Heart left ventricle (tissue), 13 donors: ENCODE measurements around the gene PTN.

Experiments used
- POLR2A ChIP-seq, 2 donors: fragments of 450-650 bp; IDR thresholded peaks; one replicate each; pipeline ENCODE4 v1.6.1; 2017; ENCODE audit warnings: antibody characterized with exemption in 2 of 2, mild to moderate bottlenecking in 2 of 2, moderate library complexity in 2 of 2
- TF ChIP-seq, protein P1 (sequence below), 12 donors: fragments of 200-600 bp; sonication (generic) in 4 of 12; IDR thresholded peaks; one replicate each; pipeline versions ENCODE4 v1.5.0 to v1.8.0; 2018 to 2022; ENCODE audit warnings: antibody characterized with exemption in 12 of 12, mild to moderate bottlenecking in 5 of 12
- donor health status: ischemic (EF 13 %, LVEDD 7.1; RV severe dilation, severe dysfunction).
- donor health status: DM: no; HTN: yes; CAD: no.
- donor health status: DM: no; HTN: no; CAD: no.
- donor health status: ischemic (EF 25% LVEDD 6.9; RV normal size, moderate dysfunction).
- donor health status: ischemic (EF 25% LVEDD 5.7; RV mildly dilated, moderate dysfunction).
- donor health status: ischemic (EF 35%, LVEDD 5.7; RV mildly dilated, moderate dysfunction).
- donor health status: nonischemic (EF 11% LVEDD 7.7; RV severe dilation, severe dysfunction).
- donor health status: DM: yes; HTN: yes; CAD: no.
- donor health status: PGD.
- donor health status: ischemic (EF 29% LVEDD 5.4; RV normal size, mild dysfunction).
- donor health status: nonischemic (EF 23%, LVEDD 6.1; RV moderate dilation, normal function).

DNA sequence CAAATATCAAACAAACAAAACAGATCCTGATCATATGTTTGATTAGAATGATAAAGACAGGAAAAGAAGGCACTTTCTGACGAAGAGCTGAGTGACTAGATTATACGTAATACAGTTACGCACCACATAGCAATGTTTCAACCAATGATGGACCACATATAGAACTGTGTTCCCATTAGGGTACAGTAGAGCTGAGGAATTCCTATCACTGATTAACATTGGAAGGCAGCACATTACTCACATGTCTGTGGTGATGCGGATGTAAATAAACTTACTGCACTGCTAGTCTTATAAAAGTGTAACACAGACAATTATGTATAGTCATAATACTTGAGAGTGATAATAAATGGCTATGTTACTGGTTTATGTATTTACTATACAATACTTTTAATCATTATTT lies 98.3 kb downstream of the PTN start:
- TF ChIP-seq, protein P1, sequence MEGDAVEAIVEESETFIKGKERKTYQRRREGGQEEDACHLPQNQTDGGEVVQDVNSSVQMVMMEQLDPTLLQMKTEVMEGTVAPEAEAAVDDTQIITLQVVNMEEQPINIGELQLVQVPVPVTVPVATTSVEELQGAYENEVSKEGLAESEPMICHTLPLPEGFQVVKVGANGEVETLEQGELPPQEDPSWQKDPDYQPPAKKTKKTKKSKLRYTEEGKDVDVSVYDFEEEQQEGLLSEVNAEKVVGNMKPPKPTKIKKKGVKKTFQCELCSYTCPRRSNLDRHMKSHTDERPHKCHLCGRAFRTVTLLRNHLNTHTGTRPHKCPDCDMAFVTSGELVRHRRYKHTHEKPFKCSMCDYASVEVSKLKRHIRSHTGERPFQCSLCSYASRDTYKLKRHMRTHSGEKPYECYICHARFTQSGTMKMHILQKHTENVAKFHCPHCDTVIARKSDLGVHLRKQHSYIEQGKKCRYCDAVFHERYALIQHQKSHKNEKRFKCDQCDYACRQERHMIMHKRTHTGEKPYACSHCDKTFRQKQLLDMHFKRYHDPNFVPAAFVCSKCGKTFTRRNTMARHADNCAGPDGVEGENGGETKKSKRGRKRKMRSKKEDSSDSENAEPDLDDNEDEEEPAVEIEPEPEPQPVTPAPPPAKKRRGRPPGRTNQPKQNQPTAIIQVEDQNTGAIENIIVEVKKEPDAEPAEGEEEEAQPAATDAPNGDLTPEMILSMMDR (IDR thresholded peaks at IDR 0.05): no peak
- no peak for TF ChIP-seq POLR2A (IDR thresholded peaks at IDR 0.05)
